ENCODE measurements around the gene ZNF354C. TPM values are rescaled to one million over a fixed set of nuclear protein-coding genes. Genes with fewer than 3 reads are reported as not detected.

ZNF354C gene
- total RNA-seq, 1 experiment from 2014 or later: 0.07 TPM

GRCh38 chr5:179118756-179119414 is 58.7 kb downstream of the ZNF354C start (continued):
- TF ChIP-seq TCF7L2 (IDR thresholded peaks at IDR 0.05; ENCODE audit: borderline replicate concordance, extremely low read depth, insufficient read depth, insufficient read length) (no peak), FOSL1 (IDR thresholded peaks at IDR 0.05; ENCODE audit: low read depth) (no peak)

- H3K27ac ChIP-seq (ENCODE audit: low read depth, low read length): no peak overlapping the region
- intact Hi-C loops (cut with micrococcal nuclease): no loop called here
- H3K36me3 ChIP-seq (ENCODE audit: control insufficient read depth in 1 of 2, insufficient read depth in 2 of 2, low read length in 2 of 2): no peaks in the 10 kb centered on the region
- no peaks in the 10 kb centered on the region for H4K20me1 ChIP-seq (ENCODE audit: insufficient read depth)
- ChIA-PET POLR2A (no interaction called here), RAD21 (ENCODE audit: low non-redundant PET in 1 of 2, low total read pairs in 2 of 2, uncharacterized antibody in 2 of 2, unreplicated experiment in 2 of 2) (no interaction called here), CTCF (no interaction called here)
- DNase-seq (ENCODE audit: low read depth, low spot score): no peak
- no peaks in the 10 kb centered on the region for H3K27me3 ChIP-seq (ENCODE audit: insufficient read depth, low read length)
- H3K4me1 ChIP-seq (ENCODE audit: control insufficient read depth in 1 of 2, insufficient read depth in 2 of 2, low read length in 2 of 2): peaks cover 0 to 6% of the 10 kb centered on the region in 2 experiments; a peak in 1 of 4 replicates
- no peaks in the 10 kb centered on the region for H3K79me2 ChIP-seq (ENCODE audit: insufficient read depth, low read length)
- TF ChIP-seq CEBPB (IDR thresholded peaks at IDR 0.05; ENCODE audit: low read depth) (no peak), ZBTB33 (IDR thresholded peaks at IDR 0.05; ENCODE audit: extremely low read depth, insufficient replicate concordance, low read length) (no peak), SIN3A (IDR thresholded peaks at IDR 0.05; ENCODE audit: low read depth) (no peak), ELF1 (IDR thresholded peaks at IDR 0.05; ENCODE audit: borderline replicate concordance, low read depth) (no peak), ZFX (IDR thresholded peaks at IDR 0.05) (no peak)
- BruUV-seq (replicated peaks): no TSS peak
- ATAC-seq: no peak
- no peak overlapping the region for H3K9ac ChIP-seq (ENCODE audit: low read length)
- no peak overlapping the region for H2AFZ ChIP-seq (ENCODE audit: low read depth, low read length, poor library complexity, severe bottlenecking)
- H3K9me3 ChIP-seq (ENCODE audit: control insufficient read depth in 1 of 2, insufficient read depth in 1 of 2, low read depth in 1 of 2, low read length in 2 of 2): no peaks in the 10 kb centered on the region; a peak in 1 of 4 replicates
- H3K4me2 ChIP-seq (ENCODE audit: low read length): no peak overlapping the region
- no peak overlapping the region for H3K4me3 ChIP-seq (replicated peaks in 1 of 2; ENCODE audit: low read depth in 1 of 2, low read length in 2 of 2)
- no peaks in the 10 kb centered on the region for H3K9me2 ChIP-seq (ENCODE audit: insufficient read depth)
These were observed 59.4 kb downstream of the ZNF354C start for GRCh38 chr5:179119415-179120170.
